Peyer's patch (tissue), 4 donors: ENCODE measurements around the gene TMEM179B. TPM values are rescaled to one million over a fixed set of nuclear protein-coding genes. Genes with fewer than 3 reads are reported as not detected.
A peak's percentile ranks its signal among the peaks of the same experiment; 100 is the strongest.
"Not testable (repeated sequence)": the region's sequence is repeated elsewhere in the genome, so short reads cannot be mapped to it uniquely, and the experiment has no call there.

Source experiments
- DNase-seq, 3 donors: peaks; one replicate each; pipeline ENCODE4 v3.0.0-alpha.2; 2017 to 2019
- H3K27ac ChIP-seq, 4 donors: fragments of 200-600 bp; sonication (generic); one replicate each; pipeline ENCODE4 v1.5.1; 2016 to 2019
- H3K27me3 ChIP-seq, 2 donors: fragments of 200-600 bp; sonication (generic); one replicate each; pipeline ENCODE4 v1.5.1; 2019
- H3K36me3 ChIP-seq, 3 donors: fragments of 200-600 bp; sonication (generic); one replicate each; pipeline ENCODE4 v1.5.1; 2016 to 2019
- H3K4me1 ChIP-seq, 4 donors: fragments of 200-600 bp; sonication (generic); one replicate each; pipeline ENCODE4 v1.5.1; 2016 to 2019
- H3K4me3 ChIP-seq, 4 donors: fragments of 200-600 bp; sonication (generic); 1 replicate in 3 of 4; 2 replicates in 1 of 4; pipeline ENCODE4 v1.5.1; 2016 to 2019; ENCODE audit warnings: mild to moderate bottlenecking in 1 of 4
- H3K9me3 ChIP-seq, 4 donors: fragments of 200-600 bp; sonication (generic); one replicate each; pipeline ENCODE4 v1.5.1; 2016 to 2019; ENCODE audit warnings: mild to moderate bottlenecking in 1 of 4
- CTCF ChIP-seq, 6 experiments: fragments of 450-650 bp in 4 of 6; fragments of 200-600 bp in 2 of 6; sonication (generic) in 1 of 6; IDR thresholded peaks; one replicate each; pipeline ENCODE4 v1.5.1; 2017 to 2019; ENCODE audit warnings: antibody characterized with exemption in 6 of 6, mild to moderate bottlenecking in 3 of 6, moderate library complexity in 1 of 6
- POLR2A ChIP-seq, 2 donors: fragments of 450-650 bp; IDR thresholded peaks; one replicate each; pipeline ENCODE4 v1.5.1; 2017; ENCODE audit warnings: antibody characterized with exemption in 2 of 2, mild to moderate bottlenecking in 2 of 2, moderate library complexity in 2 of 2
- total RNA-seq, 4 donors: library from RNA; depleted of rRNA; stranded (reverse); fragments of >200 nt; gene quantifications; one replicate each; pipeline ENCODE4 v1.1.0, GENCODE V29; 2016

The TMEM179B gene
- total RNA-seq, 4 donors from 2014 or later: 28.9 to 112 (median 83.6) TPM

GRCh38 chr11:62753736-62754603, 33.2 kb upstream of the TMEM179B start, which contains the start of gene ZBTB3:
ZBTB3 (minus strand) TSS chr11:62754160; CDS start chr11:62753664, 496 bp downstream.
- H3K9me3 ChIP-seq: no peaks in the 10 kb centered on the region
- peaks cover 0 to 14% (median 0%) of the 10 kb centered on the region in 3 donors for H3K36me3 ChIP-seq
- peaks cover 0 to 23% (median 4%) of the 10 kb centered on the region in 4 donors for H3K4me1 ChIP-seq
- H3K27ac ChIP-seq: peak within 1 kb of the TSS; percentile 87 to 94 (median 90)
- TF ChIP-seq POLR2A (IDR thresholded peaks at IDR 0.05) (peak; percentile 64 to 85), CTCF (IDR thresholded peaks at IDR 0.05) (peak in 4 of 6 experiments; percentile 2 to 47 (median 42))
- peak within 1 kb of the TSS; percentile 61 to 79 (median 67) for H3K4me3 ChIP-seq
- DNase-seq: peak; percentile 99
- H3K27me3 ChIP-seq: no peaks in the 10 kb centered on the region

GRCh38 chr11:62755086-62755615, 32.1 kb upstream of the TMEM179B start:
- Histone ChIP-seq H3K27ac (no peak overlapping the region), H3K4me1 (peaks cover 0 to 23% (median 4%) of the 10 kb centered on the region in 4 donors), H3K27me3 (no peaks in the 10 kb centered on the region), H3K9me3 (no peaks in the 10 kb centered on the region), H3K36me3 (peaks cover 0 to 13% (median 0%) of the 10 kb centered on the region in 3 donors), H3K4me3 (no peak overlapping the region)
- DNase-seq: no peak
- TF ChIP-seq CTCF (IDR thresholded peaks at IDR 0.05) (no peak), POLR2A (IDR thresholded peaks at IDR 0.05) (no peak)

GRCh38 chr11:62757846-62758788, 29.1 kb upstream of the TMEM179B start:
- no peaks in the 10 kb centered on the region for H3K27me3 ChIP-seq
- TF ChIP-seq CTCF (IDR thresholded peaks at IDR 0.05) (no peak), POLR2A (IDR thresholded peaks at IDR 0.05) (no peak)

GRCh38 chr11:62760867-62761227, 26.4 kb upstream of the TMEM179B start:
- H3K27ac ChIP-seq: peak overlapping the region; percentile 82 to 87 (median 84)
- DNase-seq, H3K36me3 ChIP-seq: not testable (repeated sequence)

More at GRCh38 chr11:62757846-62758788, 29.1 kb upstream of the TMEM179B start:
- Histone ChIP-seq H3K36me3 (no peaks in the 10 kb centered on the region), H3K4me3 (no peak overlapping the region), H3K4me1 (peaks cover 0 to 21% (median 8%) of the 10 kb centered on the region in 4 donors), H3K9me3 (no peaks in the 10 kb centered on the region), H3K27ac (no peak overlapping the region)
- no peak for DNase-seq

GRCh38 chr11:62770778-62771143, 16.4 kb upstream of the TMEM179B start:
- peaks cover 0 to 17% (median 6%) of the 10 kb centered on the region in 4 donors for H3K4me1 ChIP-seq
- H3K27ac ChIP-seq: peak overlapping the region; percentile 85 to 98 (median 93)
- H3K27me3 ChIP-seq: no peaks in the 10 kb centered on the region
- TF ChIP-seq CTCF (IDR thresholded peaks at IDR 0.05) (no peak), POLR2A (IDR thresholded peaks at IDR 0.05) (no peak)
- DNase-seq: peak; percentile 40 to 59 (median 57)
- H3K36me3 ChIP-seq: peaks cover 0 to 23% (median 0%) of the 10 kb centered on the region in 3 donors
- no peaks in the 10 kb centered on the region for H3K9me3 ChIP-seq
- H3K4me3 ChIP-seq: peak overlapping the region; percentile 56 to 96 (median 76)

More at GRCh38 chr11:62760867-62761227, 26.4 kb upstream of the TMEM179B start:
- H3K4me3 ChIP-seq: peak overlapping the region; percentile 65 to 81 (median 70)
- H3K4me1 ChIP-seq: peaks cover 0 to 10% (median 4%) of the 10 kb centered on the region in 4 donors
- not testable (repeated sequence) for H3K9me3 ChIP-seq, H3K27me3 ChIP-seq
